HepG2 (cell line): ENCODE data around the gene ETNK1. TPM values are rescaled to one million over a fixed set of nuclear protein-coding genes. Genes with fewer than 3 reads are reported as not detected.
A peak's percentile ranks its signal among the peaks of the same experiment; 100 is the strongest.

ENCODE experiments used
- BATF2 ChIP-seq: sonication (generic); formaldehyde crosslinking; IDR thresholded peaks from 2 replicates; pipeline ENCODE4 v1.8.0; 2022; ENCODE audit warnings: mild to moderate bottlenecking, missing genetic modification reagents, moderate library complexity
- CEBPB ChIP-seq: IDR thresholded peaks from 2 replicates; pipeline ENCODE4 v1.6.1; 2011; ENCODE audit warnings: low read depth, low read length, improper control_type of control experiment, borderline replicate concordance
- DZIP1 ChIP-seq: sonication (generic); formaldehyde crosslinking; IDR thresholded peaks from 2 replicates; pipeline ENCODE4 v1.5.0; 2020; ENCODE audit warnings: mild to moderate bottlenecking, missing genetic modification reagents
- FLYWCH1 ChIP-seq: sonication (generic); formaldehyde crosslinking; IDR thresholded peaks from 2 replicates; pipeline ENCODE4 v1.8.1; 2023; ENCODE audit warnings: mild to moderate bottlenecking, missing genetic modification reagents
- HDAC2 ChIP-seq: sonication (generic); formaldehyde crosslinking; IDR thresholded peaks from 2 replicates; pipeline ENCODE4 v1.4.0; 2020; ENCODE audit warnings: missing genetic modification reagents
- ISX ChIP-seq: sonication (generic); formaldehyde crosslinking; conservative IDR thresholded peaks from 2 replicates; pipeline ENCODE4 v1.5.0; 2020; ENCODE audit warnings: missing genetic modification reagents
- MAFG ChIP-seq: sonication (generic); formaldehyde crosslinking; IDR thresholded peaks from 2 replicates; pipeline ENCODE4 v1.5.1; 2020; ENCODE audit warnings: mild to moderate bottlenecking, missing genetic modification reagents
- YEATS4 ChIP-seq: sonication (generic); formaldehyde crosslinking; IDR thresholded peaks from 2 replicates; pipeline ENCODE4 v1.4.0; 2020; ENCODE audit warnings: missing genetic modification reagents, borderline replicate concordance
- ZBTB39 ChIP-seq: sonication (generic); formaldehyde crosslinking; IDR thresholded peaks from 2 replicates; pipeline ENCODE4 v1.5.0; 2020; ENCODE audit warnings: missing genetic modification reagents
- ZBTB8A ChIP-seq: sonication (generic); formaldehyde crosslinking; IDR thresholded peaks from 2 replicates; pipeline ENCODE4 v1.4.0; 2020; ENCODE audit warnings: mild to moderate bottlenecking, low read depth, missing genetic modification reagents, borderline replicate concordance
- ZFX ChIP-seq: sonication (generic); formaldehyde crosslinking; IDR thresholded peaks from 2 replicates; pipeline ENCODE4 v1.4.0; 2020; ENCODE audit warnings: mild to moderate bottlenecking, low read depth, missing genetic modification reagents, moderate library complexity
- ZNF230 ChIP-seq: sonication (generic); formaldehyde crosslinking; IDR thresholded peaks from 2 replicates; pipeline ENCODE4 v1.4.0; 2020; ENCODE audit warnings: mild to moderate bottlenecking, missing genetic modification reagents
- ZNF234 ChIP-seq: sonication (generic); formaldehyde crosslinking; conservative IDR thresholded peaks from 2 replicates; pipeline ENCODE4 v1.5.1; 2020; ENCODE audit warnings: mild to moderate bottlenecking, missing genetic modification reagents
- ZNF710 ChIP-seq: sonication (generic); formaldehyde crosslinking; IDR thresholded peaks from 2 replicates; pipeline ENCODE4 v1.5.0; 2020; ENCODE audit warnings: mild to moderate bottlenecking, missing genetic modification reagents, borderline replicate concordance
- polyA plus RNA-seq, 8 experiments: library from polyadenylated mRNA; depleted of rRNA in 3 of 8; stranded (reverse) in 7 of 8; unstranded in 1 of 8; fragments of >200 nt; fragmentation: Illumina TruSeq in 4 of 8; extraction: Trizol in 4 of 8; gene quantifications; 2 replicates each; pipeline versions ENCODE4 v1.2.1 to v1.2.3, GENCODE V29; 2011 to 2016; ENCODE audit warnings: low read depth in 4 of 8, missing spikeins in 1 of 8, mixed read lengths in 1 of 8; ENCODE audit not compliant: insufficient read depth in 1 of 8
- total RNA-seq, 5 experiments: library from RNA; depleted of rRNA; stranded (reverse); fragments of >200 nt; fragmentation: Illumina TruSeq; extraction: Trizol; gene quantifications; 2 replicates each; pipeline ENCODE4 v1.2.3, GENCODE V29; 2016; ENCODE audit warnings: low read depth in 1 of 5
- TF ChIP-seq, protein P1 (sequence below): sonication (generic); formaldehyde crosslinking; IDR thresholded peaks from 2 replicates; pipeline ENCODE4 v1.9.0; 2021; ENCODE audit warnings: missing genetic modification reagents, mild to moderate bottlenecking, borderline replicate concordance
- TF ChIP-seq, protein P2 (sequence below): sonication (generic); formaldehyde crosslinking; IDR thresholded peaks from 2 replicates; pipeline ENCODE4 v1.5.0; 2020; ENCODE audit warnings: missing genetic modification reagents, mild to moderate bottlenecking, borderline replicate concordance

The ETNK1 gene
- total and polyA plus RNA-seq, 2 of the 13 experiments (the other 11 are each of a cell fraction or from before 2014, with no cell fraction given): 14.4 to 55.7 TPM

GRCh38 chr12:22624870-22625761 lies at the start of gene ETNK1 (continued):
- TF ChIP-seq, protein P1, sequence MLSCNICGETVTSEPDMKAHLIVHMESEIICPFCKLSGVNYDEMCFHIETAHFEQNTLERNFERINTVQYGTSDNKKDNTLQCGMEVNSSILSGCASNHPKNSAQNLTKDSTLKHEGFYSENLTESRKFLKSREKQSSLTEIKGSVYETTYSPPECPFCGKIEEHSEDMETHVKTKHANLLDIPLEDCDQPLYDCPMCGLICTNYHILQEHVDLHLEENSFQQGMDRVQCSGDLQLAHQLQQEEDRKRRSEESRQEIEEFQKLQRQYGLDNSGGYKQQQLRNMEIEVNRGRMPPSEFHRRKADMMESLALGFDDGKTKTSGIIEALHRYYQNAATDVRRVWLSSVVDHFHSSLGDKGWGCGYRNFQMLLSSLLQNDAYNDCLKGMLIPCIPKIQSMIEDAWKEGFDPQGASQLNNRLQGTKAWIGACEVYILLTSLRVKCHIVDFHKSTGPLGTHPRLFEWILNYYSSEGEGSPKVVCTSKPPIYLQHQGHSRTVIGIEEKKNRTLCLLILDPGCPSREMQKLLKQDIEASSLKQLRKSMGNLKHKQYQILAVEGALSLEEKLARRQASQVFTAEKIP: no peak
- TF ChIP-seq ZNF234 (CRISPR knock-in tag) (peak; percentile 9; the same call in 1 of the 2 replicates), DZIP1 (CRISPR knock-in tag) (0 out of 2 replicates have a peak, but pooled peaks have one; percentile 68), YEATS4 (CRISPR knock-in tag) (peak; percentile 91), ISX (CRISPR knock-in tag) (0 out of 2 replicates have a peak, but pooled peaks have one; percentile 68), ZNF710 (CRISPR knock-in tag) (peak; percentile 69; the same call in 1 of the 2 replicates), FLYWCH1 (CRISPR knock-in tag) (no peak), ZNF230 (peak; percentile 95), ZBTB39 (peak; percentile 83; the same call in 1 of the 2 replicates), CEBPB (peak; percentile 72; the same call in 1 of the 2 replicates), BATF2 (CRISPR knock-in tag) (no peak), MAFG (CRISPR knock-in tag) (no peak), HDAC2 (CRISPR knock-in tag) (peak; percentile 26; the same call in 1 of the 2 replicates), ZFX (peak; percentile 92), ZBTB8A (peak; percentile 84; the same call in 1 of the 2 replicates)
- TF ChIP-seq, protein P2, sequence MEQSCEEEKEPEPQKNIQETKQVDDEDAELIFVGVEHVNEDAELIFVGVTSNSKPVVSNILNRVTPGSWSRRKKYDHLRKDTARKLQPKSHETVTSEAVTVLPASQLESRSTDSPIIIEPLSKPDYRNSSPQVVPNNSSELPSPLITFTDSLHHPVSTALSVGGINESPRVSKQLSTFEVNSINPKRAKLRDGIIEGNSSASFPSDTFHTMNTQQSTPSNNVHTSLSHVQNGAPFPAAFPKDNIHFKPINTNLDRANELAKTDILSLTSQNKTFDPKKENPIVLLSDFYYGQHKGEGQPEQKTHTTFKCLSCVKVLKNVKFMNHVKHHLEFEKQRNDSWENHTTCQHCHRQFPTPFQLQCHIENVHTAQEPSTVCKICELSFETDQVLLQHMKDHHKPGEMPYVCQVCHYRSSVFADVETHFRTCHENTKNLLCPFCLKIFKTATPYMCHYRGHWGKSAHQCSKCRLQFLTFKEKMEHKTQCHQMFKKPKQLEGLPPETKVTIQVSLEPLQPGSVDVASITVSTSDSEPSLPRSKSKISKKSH (CRISPR knock-in tag): no peak
